ENCODE data around the gene SLC8A2.

Gene SLC8A2

GRCh38 chr19:47380559-47380958, 91.1 kb downstream of the SLC8A2 start:
- no peaks in the 10 kb centered on the region for H3K4me1 ChIP-seq (ENCODE audit: low read length)
- no peak overlapping the region for H3K9ac ChIP-seq (ENCODE audit: low read length)
- no peak overlapping the region for H2AFZ ChIP-seq (ENCODE audit: low read length)
- H3K4me3 ChIP-seq (ENCODE audit: low read length): no peak overlapping the region
- no peaks in the 10 kb centered on the region for H3K79me2 ChIP-seq (ENCODE audit: low read length)
- H3K27me3 ChIP-seq (replicated peaks; ENCODE audit: insufficient read depth, low read length): no peaks in the 10 kb centered on the region
- no peaks in the 10 kb centered on the region for H3F3A ChIP-seq (ENCODE audit: insufficient read depth, low read length)
- no peaks in the 10 kb centered on the region for H4K20me1 ChIP-seq (ENCODE audit: insufficient read depth, low read length)
- H3K9me2 ChIP-seq (replicated peaks; ENCODE audit: insufficient read depth, low read length): no peaks in the 10 kb centered on the region
- no peak overlapping the region for H3K4me2 ChIP-seq (ENCODE audit: low read depth, low read length)
- no peaks in the 10 kb centered on the region for H3K9me3 ChIP-seq (replicated peaks; ENCODE audit: insufficient read depth, low read length)
- no peak for DNase-seq
- H3K27ac ChIP-seq (ENCODE audit: low read length): no peak overlapping the region
- TF ChIP-seq EZH2 (optimal IDR thresholded peaks at IDR 0.05; ENCODE audit: low read depth, low read length): no peak
- no peak for TF ChIP-seq EZH2phosphoT487 (IDR thresholded peaks at IDR 0.05; ENCODE audit: low read length)
- no peak for TF ChIP-seq CTCF (IDR thresholded peaks at IDR 0.05; ENCODE audit: low read length)
- H3K36me3 ChIP-seq (replicated peaks; ENCODE audit: insufficient read depth, low read length): no peaks in the 10 kb centered on the region

- Histone ChIP-seq H3K9ac (ENCODE audit: low read length) (no peak overlapping the region), H3K79me2 (ENCODE audit: low read length) (no peaks in the 10 kb centered on the region), H3K9me3 (replicated peaks; ENCODE audit: insufficient read depth, low read length) (no peaks in the 10 kb centered on the region), H3K4me2 (ENCODE audit: low read depth, low read length) (no peak overlapping the region), H3K27me3 (replicated peaks; ENCODE audit: insufficient read depth, low read length) (no peaks in the 10 kb centered on the region), H3K4me3 (ENCODE audit: low read length) (no peak overlapping the region), H3F3A (ENCODE audit: insufficient read depth, low read length) (no peaks in the 10 kb centered on the region), H3K9me2 (replicated peaks; ENCODE audit: insufficient read depth, low read length) (no peaks in the 10 kb centered on the region), H4K20me1 (ENCODE audit: insufficient read depth, low read length) (no peaks in the 10 kb centered on the region), H3K36me3 (replicated peaks; ENCODE audit: insufficient read depth, low read length) (no peaks in the 10 kb centered on the region), H3K27ac (ENCODE audit: low read length) (no peak overlapping the region), H3K4me1 (ENCODE audit: low read length) (no peaks in the 10 kb centered on the region), H2AFZ (ENCODE audit: low read length) (no peak overlapping the region)
- no peak for TF ChIP-seq CTCF (IDR thresholded peaks at IDR 0.05; ENCODE audit: low read length)
- TF ChIP-seq EZH2phosphoT487 (IDR thresholded peaks at IDR 0.05; ENCODE audit: low read length): no peak
- no peak for TF ChIP-seq EZH2 (optimal IDR thresholded peaks at IDR 0.05; ENCODE audit: low read depth, low read length)
- no peak for DNase-seq
Observed at GRCh38 chr19:47379381-47379938, 92.2 kb downstream of the SLC8A2 start.

- Histone ChIP-seq H4K20me1 (ENCODE audit: insufficient read depth, low read length) (no peaks in the 10 kb centered on the region), H2AFZ (ENCODE audit: low read length) (no peak overlapping the region), H3K9me2 (replicated peaks; ENCODE audit: insufficient read depth, low read length) (no peaks in the 10 kb centered on the region), H3K9ac (ENCODE audit: low read length) (no peak overlapping the region), H3K4me2 (ENCODE audit: low read depth, low read length) (no peak overlapping the region), H3K4me3 (ENCODE audit: low read length) (no peak overlapping the region), H3K36me3 (replicated peaks; ENCODE audit: insufficient read depth, low read length) (no peaks in the 10 kb centered on the region), H3K27me3 (replicated peaks; ENCODE audit: insufficient read depth, low read length) (no peaks in the 10 kb centered on the region), H3K79me2 (ENCODE audit: low read length) (no peaks in the 10 kb centered on the region), H3K4me1 (ENCODE audit: low read length) (no peaks in the 10 kb centered on the region), H3K9me3 (replicated peaks; ENCODE audit: insufficient read depth, low read length) (no peaks in the 10 kb centered on the region), H3K27ac (ENCODE audit: low read length) (no peak overlapping the region), H3F3A (ENCODE audit: insufficient read depth, low read length) (no peaks in the 10 kb centered on the region)
- TF ChIP-seq EZH2phosphoT487 (IDR thresholded peaks at IDR 0.05; ENCODE audit: low read length): no peak
- TF ChIP-seq CTCF (IDR thresholded peaks at IDR 0.05; ENCODE audit: low read length): no peak
- TF ChIP-seq EZH2 (optimal IDR thresholded peaks at IDR 0.05; ENCODE audit: low read depth, low read length): no peak
- no peak for DNase-seq
Observed at GRCh38 chr19:47378246-47378645, 93.4 kb downstream of the SLC8A2 start.
